CD4-positive, alpha-beta T cell treated with Interleukin-6 at 100 ng/mL for 8 hours (primary cell): Measurements from ENCODE around the gene C5orf47.

Experiments used
- DNase-seq: peaks from one replicate; pipeline ENCODE4 v3.0.0-alpha.2; 2020; ENCODE audit warnings: mixed read lengths, low spot score

Gene C5orf47

GRCh38 chr5:173988554-173989431 lies at the start of gene C5orf47:
Gene C5orf47, plus strand, starts transcription at chr5:173989170. Its CDS starts 94 bp downstream, at chr5:173989264.
- no peak for DNase-seq

- DNase-seq, result no peak
Observed at GRCh38 chr5:173940269-173940668, 48.7 kb upstream of the C5orf47 start.

- no peak for DNase-seq
Observed at GRCh38 chr5:173941102-173941501, 47.9 kb upstream of the C5orf47 start.

- DNase-seq, result no peak
Observed at GRCh38 chr5:173941758-173942401, 47.1 kb upstream of the C5orf47 start.

- no peak for DNase-seq
Observed at GRCh38 chr5:173944511-173944910, 44.5 kb upstream of the C5orf47 start.

GRCh38 chr5:173945160-173945559 lies 43.8 kb upstream of the C5orf47 start:
- no peak for DNase-seq

- no peak for DNase-seq
Observed at GRCh38 chr5:173946323-173946722, 42.6 kb upstream of the C5orf47 start.

- DNase-seq, result no peak
Observed at GRCh38 chr5:173950829-173951228, 38.1 kb upstream of the C5orf47 start.

GRCh38 chr5:173953528-173954090 lies 35.4 kb upstream of the C5orf47 start:
- DNase-seq, result no peak

GRCh38 chr5:173954671-173955521 lies 34.1 kb upstream of the C5orf47 start:
- no peak for DNase-seq

GRCh38 chr5:173960986-173961385 lies 28.0 kb upstream of the C5orf47 start:
- no peak for DNase-seq

GRCh38 chr5:173961418-173961817 lies 27.6 kb upstream of the C5orf47 start:
- DNase-seq, result no peak

GRCh38 chr5:173962436-173962972 lies 26.5 kb upstream of the C5orf47 start:
- DNase-seq, result no peak

- DNase-seq, result no peak
Observed at GRCh38 chr5:173963182-173963838, 25.7 kb upstream of the C5orf47 start.

GRCh38 chr5:173963867-173964441 lies 25.0 kb upstream of the C5orf47 start:
- peak; percentile 22 for DNase-seq

- DNase-seq, result no peak
Observed at GRCh38 chr5:173964506-173964905, 24.5 kb upstream of the C5orf47 start.

- DNase-seq, result no peak
Observed at GRCh38 chr5:173967241-173967640, 21.7 kb upstream of the C5orf47 start.

GRCh38 chr5:173968154-173968797 lies 20.7 kb upstream of the C5orf47 start:
- DNase-seq, result no peak

GRCh38 chr5:173969167-173970049 lies 19.6 kb upstream of the C5orf47 start:
- DNase-seq, result no peak
